ENCODE data around the gene PIP4K2C.
"Not testable (repeated sequence)": the region's sequence is repeated elsewhere in the genome, so short reads cannot be mapped to it uniquely, and the experiment has no call there.

PIP4K2C gene

GRCh38 chr12:57609781-57610553 is 19.0 kb downstream of the PIP4K2C start:
- DNase-seq (ENCODE audit: low read depth), result no peak

GRCh38 chr12:57610554-57611107 is 19.6 kb downstream of the PIP4K2C start:
- no peak for DNase-seq (ENCODE audit: low read depth)

GRCh38 chr12:57611108-57611826 is 20.3 kb downstream of the PIP4K2C start, which contains the start of gene ARHGEF25:
TSS of gene ARHGEF25 (plus strand) at chr12:57611435. CDS start at chr12:57611895, 460 bp downstream.
- peak; percentile 50 for DNase-seq (ENCODE audit: low read depth)

- DNase-seq (ENCODE audit: low read depth), result no peak
These were observed 21.1 kb downstream of the PIP4K2C start for GRCh38 chr12:57611827-57612710.

GRCh38 chr12:57612711-57613426 is 21.9 kb downstream of the PIP4K2C start:
- no peak for DNase-seq (ENCODE audit: low read depth)

GRCh38 chr12:57613427-57614109 is 22.6 kb downstream of the PIP4K2C start:
- no peak for DNase-seq (ENCODE audit: low read depth)

- peak; percentile 44 for DNase-seq (ENCODE audit: low read depth)
These were observed 23.4 kb downstream of the PIP4K2C start for GRCh38 chr12:57614178-57614947.

GRCh38 chr12:57614948-57615500 is 24.0 kb downstream of the PIP4K2C start:
- DNase-seq (ENCODE audit: low read depth), result no peak

- DNase-seq (ENCODE audit: low read depth), result no peak
These were observed 24.6 kb downstream of the PIP4K2C start for GRCh38 chr12:57615637-57616036.

GRCh38 chr12:57616383-57617101 is 25.6 kb downstream of the PIP4K2C start:
- no peak for DNase-seq (ENCODE audit: low read depth)

GRCh38 chr12:57617942-57618341 is 26.9 kb downstream of the PIP4K2C start:
- no peak for DNase-seq (ENCODE audit: low read depth)

- DNase-seq (ENCODE audit: low read depth), result not testable (repeated sequence)
These were observed 27.4 kb downstream of the PIP4K2C start for GRCh38 chr12:57618431-57618830.

GRCh38 chr12:57618966-57619433 is 28.0 kb downstream of the PIP4K2C start:
- DNase-seq (ENCODE audit: low read depth), result no peak

GRCh38 chr12:57619434-57620244 is 28.6 kb downstream of the PIP4K2C start:
- DNase-seq (ENCODE audit: low read depth), result no peak

- DNase-seq (ENCODE audit: low read depth), result no peak
These were observed 29.4 kb downstream of the PIP4K2C start for GRCh38 chr12:57620245-57620935.

- no peak for DNase-seq (ENCODE audit: low read depth)
These were observed 30.0 kb downstream of the PIP4K2C start for GRCh38 chr12:57620936-57621496.

Data from iris pigment epithelial cell (primary cell).